Measurements from ENCODE around the gene NTM. TPM values are rescaled to one million over a fixed set of nuclear protein-coding genes. Genes with fewer than 3 reads are reported as not detected.

NTM gene
- polyA plus RNA-seq, 1 donor from 2014 or later = 39.4 TPM

DNA sequence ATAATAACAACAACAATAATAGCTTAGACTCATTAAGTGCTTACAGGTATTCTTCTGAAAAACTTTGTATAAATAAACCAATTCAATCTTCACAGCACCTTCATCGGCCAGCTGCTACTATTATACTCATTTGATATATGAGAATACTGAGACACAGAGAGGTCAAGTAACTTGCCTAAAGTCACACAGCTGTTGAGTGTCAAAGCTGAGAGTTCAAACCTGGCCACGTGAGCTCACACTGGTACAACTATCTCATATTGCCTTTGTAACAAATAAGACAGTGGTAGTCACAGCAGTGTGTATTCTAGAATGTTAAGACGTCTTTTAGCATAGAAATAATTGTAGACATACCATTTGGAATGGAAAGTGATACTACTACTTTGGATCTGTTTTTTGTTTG, 268.5 kb downstream of the NTM start:
- H3K4me2 ChIP-seq (ENCODE audit: low read length) = no peak overlapping the region
- no peak overlapping the region for H3K4me3 ChIP-seq (ENCODE audit: low read length)
- H3K9me3 ChIP-seq (ENCODE audit: low read length) = no peaks in the 10 kb centered on the region
- no peaks in the 10 kb centered on the region for H4K20me1 ChIP-seq (ENCODE audit: insufficient read depth)
- no peaks in the 10 kb centered on the region for H3K79me2 ChIP-seq (replicated peaks; ENCODE audit: insufficient read depth, low read length)
- no peaks in the 10 kb centered on the region for H3K36me3 ChIP-seq (ENCODE audit: insufficient read depth, low read length)
- H3F3A ChIP-seq (ENCODE audit: insufficient read depth, low read length, poor library complexity, severe bottlenecking) = no peaks in the 10 kb centered on the region
- no peak overlapping the region for H2AFZ ChIP-seq (ENCODE audit: low read depth, low read length)
- H3K9me2 ChIP-seq (ENCODE audit: insufficient read depth, low read length) = no peaks in the 10 kb centered on the region
- TF ChIP-seq, protein P1, sequence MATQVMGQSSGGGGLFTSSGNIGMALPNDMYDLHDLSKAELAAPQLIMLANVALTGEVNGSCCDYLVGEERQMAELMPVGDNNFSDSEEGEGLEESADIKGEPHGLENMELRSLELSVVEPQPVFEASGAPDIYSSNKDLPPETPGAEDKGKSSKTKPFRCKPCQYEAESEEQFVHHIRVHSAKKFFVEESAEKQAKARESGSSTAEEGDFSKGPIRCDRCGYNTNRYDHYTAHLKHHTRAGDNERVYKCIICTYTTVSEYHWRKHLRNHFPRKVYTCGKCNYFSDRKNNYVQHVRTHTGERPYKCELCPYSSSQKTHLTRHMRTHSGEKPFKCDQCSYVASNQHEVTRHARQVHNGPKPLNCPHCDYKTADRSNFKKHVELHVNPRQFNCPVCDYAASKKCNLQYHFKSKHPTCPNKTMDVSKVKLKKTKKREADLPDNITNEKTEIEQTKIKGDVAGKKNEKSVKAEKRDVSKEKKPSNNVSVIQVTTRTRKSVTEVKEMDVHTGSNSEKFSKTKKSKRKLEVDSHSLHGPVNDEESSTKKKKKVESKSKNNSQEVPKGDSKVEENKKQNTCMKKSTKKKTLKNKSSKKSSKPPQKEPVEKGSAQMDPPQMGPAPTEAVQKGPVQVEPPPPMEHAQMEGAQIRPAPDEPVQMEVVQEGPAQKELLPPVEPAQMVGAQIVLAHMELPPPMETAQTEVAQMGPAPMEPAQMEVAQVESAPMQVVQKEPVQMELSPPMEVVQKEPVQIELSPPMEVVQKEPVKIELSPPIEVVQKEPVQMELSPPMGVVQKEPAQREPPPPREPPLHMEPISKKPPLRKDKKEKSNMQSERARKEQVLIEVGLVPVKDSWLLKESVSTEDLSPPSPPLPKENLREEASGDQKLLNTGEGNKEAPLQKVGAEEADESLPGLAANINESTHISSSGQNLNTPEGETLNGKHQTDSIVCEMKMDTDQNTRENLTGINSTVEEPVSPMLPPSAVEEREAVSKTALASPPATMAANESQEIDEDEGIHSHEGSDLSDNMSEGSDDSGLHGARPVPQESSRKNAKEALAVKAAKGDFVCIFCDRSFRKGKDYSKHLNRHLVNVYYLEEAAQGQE (IDR thresholded peaks at IDR 0.05; ENCODE audit: borderline replicate concordance) = no peak
- TF ChIP-seq, protein P2, sequence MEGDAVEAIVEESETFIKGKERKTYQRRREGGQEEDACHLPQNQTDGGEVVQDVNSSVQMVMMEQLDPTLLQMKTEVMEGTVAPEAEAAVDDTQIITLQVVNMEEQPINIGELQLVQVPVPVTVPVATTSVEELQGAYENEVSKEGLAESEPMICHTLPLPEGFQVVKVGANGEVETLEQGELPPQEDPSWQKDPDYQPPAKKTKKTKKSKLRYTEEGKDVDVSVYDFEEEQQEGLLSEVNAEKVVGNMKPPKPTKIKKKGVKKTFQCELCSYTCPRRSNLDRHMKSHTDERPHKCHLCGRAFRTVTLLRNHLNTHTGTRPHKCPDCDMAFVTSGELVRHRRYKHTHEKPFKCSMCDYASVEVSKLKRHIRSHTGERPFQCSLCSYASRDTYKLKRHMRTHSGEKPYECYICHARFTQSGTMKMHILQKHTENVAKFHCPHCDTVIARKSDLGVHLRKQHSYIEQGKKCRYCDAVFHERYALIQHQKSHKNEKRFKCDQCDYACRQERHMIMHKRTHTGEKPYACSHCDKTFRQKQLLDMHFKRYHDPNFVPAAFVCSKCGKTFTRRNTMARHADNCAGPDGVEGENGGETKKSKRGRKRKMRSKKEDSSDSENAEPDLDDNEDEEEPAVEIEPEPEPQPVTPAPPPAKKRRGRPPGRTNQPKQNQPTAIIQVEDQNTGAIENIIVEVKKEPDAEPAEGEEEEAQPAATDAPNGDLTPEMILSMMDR (IDR thresholded peaks at IDR 0.05; ENCODE audit: poor library complexity, severe bottlenecking) = no peak
- no peak for TF ChIP-seq RAD21 (conservative IDR thresholded peaks at IDR 0.05)
- H3K27me3 ChIP-seq (ENCODE audit: insufficient read depth, low read depth, low read length) = no peaks in the 10 kb centered on the region
- H3K9ac ChIP-seq (ENCODE audit: low read length) = no peak overlapping the region
- no peak overlapping the region for H3K27ac ChIP-seq (ENCODE audit: low read length)

DNA sequence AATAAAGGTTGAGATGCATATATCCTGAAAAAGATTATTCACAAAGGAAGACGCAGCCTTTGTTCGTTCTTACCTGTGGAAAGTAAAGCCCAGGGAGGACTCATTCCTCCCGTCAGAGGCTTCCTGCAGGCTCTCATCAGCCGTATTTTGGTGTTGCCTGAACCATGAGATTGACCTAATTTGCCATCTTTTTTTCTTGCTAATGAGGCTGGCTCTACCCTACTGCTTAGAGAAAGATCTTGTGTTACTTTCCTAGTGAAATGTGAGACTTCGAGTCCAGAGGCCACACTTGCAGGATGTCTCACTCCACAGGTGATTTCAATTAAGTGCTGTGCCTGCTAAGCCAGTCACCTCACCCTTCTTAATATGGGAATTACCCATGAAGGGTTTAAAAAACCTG, 269.9 kb downstream of the NTM start:
- no peak overlapping the region for H3K27ac ChIP-seq (ENCODE audit: low read length)
- no peak overlapping the region for H3K4me2 ChIP-seq (ENCODE audit: low read length)
- H2AFZ ChIP-seq (ENCODE audit: low read depth, low read length) = no peak overlapping the region
- no peak overlapping the region for H3K4me3 ChIP-seq (ENCODE audit: low read length)
- H3K9me2 ChIP-seq (ENCODE audit: insufficient read depth, low read length) = no peaks in the 10 kb centered on the region
- no peaks in the 10 kb centered on the region for H3K9me3 ChIP-seq (ENCODE audit: low read length)
- H3K9ac ChIP-seq (ENCODE audit: low read length) = no peak overlapping the region
- H4K20me1 ChIP-seq (ENCODE audit: insufficient read depth) = no peaks in the 10 kb centered on the region
- no peaks in the 10 kb centered on the region for H3K79me2 ChIP-seq (replicated peaks; ENCODE audit: insufficient read depth, low read length)
- no peaks in the 10 kb centered on the region for H3K36me3 ChIP-seq (ENCODE audit: insufficient read depth, low read length)
- TF ChIP-seq POLR2AphosphoS5 (IDR thresholded peaks at IDR 0.05) (no peak), EP300 (conservative IDR thresholded peaks at IDR 0.05; ENCODE audit: poor library complexity, severe bottlenecking) (no peak), EZH2 (IDR thresholded peaks at IDR 0.05; ENCODE audit: borderline replicate concordance, insufficient read depth, low read length, poor library complexity, severe bottlenecking) (no peak)
- TF ChIP-seq, protein P1 (IDR thresholded peaks at IDR 0.05; ENCODE audit: borderline replicate concordance) = no peak
- H3F3A ChIP-seq (ENCODE audit: insufficient read depth, low read length, poor library complexity, severe bottlenecking) = no peaks in the 10 kb centered on the region
- H3K27me3 ChIP-seq (ENCODE audit: insufficient read depth, low read depth, low read length) = no peaks in the 10 kb centered on the region

Measured in neural cell (in vitro differentiated cells).